Activated naive CD8-positive, alpha-beta T cell treated with anti-CD3 and anti-CD28 coated beads, Interleukin-2, amount 50 U/mL, for 24 hours (primary cell): ENCODE measurements around the gene GLO1.
"Not testable (repeated sequence)": the region's sequence is repeated elsewhere in the genome, so short reads cannot be mapped to it uniquely, and the experiment has no call there.

Source experiments
- ATAC-seq: fragments of 150-1000 bp; cut with Tn5 transposase; one replicate; pipeline ENCODE4 v1.10.0; 2021
- DNase-seq: peaks from one replicate; pipeline ENCODE4 v3.0.0; 2021
- H3K27ac Mint-ChIP-seq: one replicate; pipeline ENCODE4 v1.8.0; 2021; ENCODE audit warnings: mild to moderate bottlenecking, mixed read lengths
- H3K27me3 Mint-ChIP-seq: one replicate; pipeline ENCODE4 v1.8.0; 2021; ENCODE audit warnings: mixed read lengths
- H3K36me3 Mint-ChIP-seq: one replicate; pipeline ENCODE4 v1.8.0; 2021; ENCODE audit warnings: low read depth, mixed read lengths
- H3K4me1 Mint-ChIP-seq: one replicate; pipeline ENCODE4 v1.8.0; 2021; ENCODE audit warnings: mixed read lengths
- H3K4me3 Mint-ChIP-seq: one replicate; pipeline ENCODE4 v1.8.0; 2021; ENCODE audit warnings: mild to moderate bottlenecking, moderate library complexity, mixed read lengths
- H3K9me3 Mint-ChIP-seq: one replicate; pipeline ENCODE4 v1.8.0; 2021; ENCODE audit warnings: mixed read lengths

The GLO1 gene

DNA sequence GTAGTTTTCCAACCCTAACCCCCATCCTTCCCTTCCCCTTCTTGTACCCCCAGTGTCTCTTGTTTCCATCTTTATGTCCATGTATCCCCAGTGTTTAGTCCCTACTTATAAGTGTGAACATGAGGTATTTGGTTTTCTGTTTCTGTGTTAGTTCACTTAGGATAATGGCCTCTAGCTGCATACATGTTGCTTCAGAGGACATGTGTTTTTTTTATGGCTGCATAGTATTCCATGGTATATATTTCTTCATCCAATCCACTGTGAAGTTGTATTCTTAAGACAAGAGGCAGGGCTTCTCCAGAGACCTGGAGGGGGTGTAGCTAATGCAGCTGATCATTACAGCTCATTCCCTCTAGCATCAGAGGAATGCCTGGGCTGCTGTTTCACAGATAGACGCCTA, 16.4 kb upstream of the GLO1 start:
- ATAC-seq = no peak
- H3K27ac Mint-ChIP-seq = no peak overlapping the region
- no peaks in the 10 kb centered on the region for H3K36me3 Mint-ChIP-seq
- peaks cover 12% of the 10 kb centered on the region for H3K4me1 Mint-ChIP-seq
- H3K4me3 Mint-ChIP-seq = no peak overlapping the region
- H3K27me3 Mint-ChIP-seq = peaks cover 45% of the 10 kb centered on the region
- peaks cover 7% of the 10 kb centered on the region for H3K9me3 Mint-ChIP-seq
- no peak for DNase-seq

GRCh38 chr6:38716825-38717224, 13.9 kb upstream of the GLO1 start:
- Mint-ChIP-seq H3K4me1 (peaks cover 24% of the 10 kb centered on the region), H3K27ac (no peak overlapping the region), H3K9me3 (peaks cover 7% of the 10 kb centered on the region), H3K36me3 (no peaks in the 10 kb centered on the region), H3K4me3 (no peak overlapping the region), H3K27me3 (peaks cover 43% of the 10 kb centered on the region)
- DNase-seq (no peak), ATAC-seq (no peak)

DNA sequence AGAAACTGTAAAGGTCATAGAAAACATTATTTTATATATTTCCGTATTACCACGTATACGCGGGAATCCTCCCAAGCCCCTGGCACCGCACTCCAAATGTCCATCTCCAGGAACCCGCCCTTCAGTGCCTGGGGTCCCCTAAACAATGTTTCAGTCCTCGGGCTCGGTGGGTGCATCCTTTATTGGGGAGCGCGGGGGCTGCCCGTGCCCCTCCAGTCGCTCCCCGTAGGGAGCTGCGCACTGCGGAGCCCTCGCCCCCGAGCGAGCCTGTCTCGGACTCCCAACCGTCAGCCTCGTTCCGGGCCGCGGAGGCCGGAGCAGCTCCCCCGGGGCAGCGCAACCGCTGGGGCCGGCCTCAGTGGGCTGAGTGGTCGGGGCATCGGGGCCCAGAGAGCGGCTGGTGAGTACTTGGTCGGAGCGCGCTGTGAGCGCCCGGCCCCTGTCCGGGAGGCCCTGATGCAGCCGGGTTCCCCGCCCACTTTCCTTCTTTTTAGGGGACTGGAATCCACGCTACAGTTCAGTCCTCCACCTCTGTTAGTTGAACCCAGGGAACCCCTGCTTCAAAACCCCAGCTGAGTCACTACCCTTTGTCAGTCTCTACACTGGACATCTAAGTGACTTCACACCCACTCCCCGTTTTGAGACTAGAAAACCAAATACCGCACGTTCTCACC, 12.2 kb upstream of the GLO1 start, which contains the start of gene DNAH8:
Gene DNAH8, plus strand, starts transcription at position 296 of the 674 bp plus-strand sequence. CDS start 7,499 bp downstream, outside the sequence.
- no peaks in the 10 kb centered on the region for H3K9me3 Mint-ChIP-seq
- no peaks in the 10 kb centered on the region for H3K36me3 Mint-ChIP-seq
- H3K4me3 Mint-ChIP-seq = peak within 1 kb of the TSS; percentile 61
- peaks cover 27% of the 10 kb centered on the region for H3K4me1 Mint-ChIP-seq
- H3K27me3 Mint-ChIP-seq = peaks cover 33% of the 10 kb centered on the region
- ATAC-seq (peak; percentile 45), DNase-seq (peak; percentile 23)
- peak within 1 kb of the TSS; percentile 72 for H3K27ac Mint-ChIP-seq

- Mint-ChIP-seq H3K36me3 (no peaks in the 10 kb centered on the region), H3K27me3 (peaks cover 33% of the 10 kb centered on the region), H3K9me3 (no peaks in the 10 kb centered on the region), H3K4me3 (peak overlapping the region; percentile 61), H3K4me1 (peaks cover 27% of the 10 kb centered on the region), H3K27ac (peak overlapping the region; percentile 72)
- ATAC-seq (peak; percentile 47), DNase-seq (no peak)
These were observed 11.5 kb upstream of the GLO1 start for GRCh38 chr6:38714239-38715015.

DNA sequence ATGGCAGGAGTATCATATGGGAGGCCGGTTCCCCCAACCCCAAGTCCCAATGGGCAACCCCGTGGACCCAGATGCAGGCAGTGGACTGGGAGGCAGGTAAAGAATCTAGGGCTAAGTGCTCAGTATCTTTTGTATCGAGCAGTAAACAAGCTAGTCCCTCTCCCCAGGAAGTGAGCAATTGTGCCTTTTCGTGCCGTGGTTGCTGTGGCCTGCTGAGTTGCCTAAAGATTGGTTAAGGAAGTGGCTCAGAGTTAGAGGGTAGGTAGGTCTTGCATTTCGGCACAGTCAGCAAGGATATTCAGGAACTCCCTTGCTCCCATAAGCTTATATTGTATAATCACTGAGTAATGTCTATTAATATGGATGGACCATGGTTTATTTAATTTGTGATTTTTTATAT, 10.9 kb upstream of the GLO1 start:
- peak overlapping the region; percentile 61 for H3K4me3 Mint-ChIP-seq
- peak overlapping the region; percentile 72 for H3K27ac Mint-ChIP-seq
- ATAC-seq (peak; percentile 93), DNase-seq (peak; percentile 64)
- no peaks in the 10 kb centered on the region for H3K36me3 Mint-ChIP-seq
- H3K4me1 Mint-ChIP-seq = peaks cover 27% of the 10 kb centered on the region
- no peaks in the 10 kb centered on the region for H3K9me3 Mint-ChIP-seq
- H3K27me3 Mint-ChIP-seq = peaks cover 27% of the 10 kb centered on the region

GRCh38 chr6:38708496-38708895, 5.6 kb upstream of the GLO1 start:
- peaks cover 6% of the 10 kb centered on the region for H3K4me1 Mint-ChIP-seq
- H3K27ac Mint-ChIP-seq = no peak overlapping the region
- DNase-seq (no peak), ATAC-seq (no peak)
- no peaks in the 10 kb centered on the region for H3K36me3 Mint-ChIP-seq
- peaks cover 15% of the 10 kb centered on the region for H3K27me3 Mint-ChIP-seq
- H3K9me3 Mint-ChIP-seq = no peaks in the 10 kb centered on the region
- H3K4me3 Mint-ChIP-seq = no peak overlapping the region

DNA sequence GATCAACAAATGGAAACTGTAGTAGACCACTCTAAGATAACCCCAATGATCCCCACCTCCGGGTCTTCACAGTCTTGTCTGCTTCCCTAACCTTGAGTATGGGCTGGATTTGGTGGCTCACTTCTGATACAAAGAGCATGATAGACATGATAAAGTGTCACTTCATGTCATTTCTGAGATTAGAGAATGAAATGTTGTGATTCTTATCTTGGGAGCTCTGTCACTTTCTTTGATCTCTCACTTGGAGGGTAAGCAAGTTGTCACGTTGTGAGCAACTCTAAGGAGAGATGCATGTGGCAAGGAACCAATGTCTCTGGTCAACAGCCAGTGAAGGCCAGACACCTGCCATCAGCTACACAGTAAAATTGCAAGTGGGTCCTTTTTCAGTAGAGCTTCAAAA, 3.0 kb upstream of the GLO1 start:
- no peak for ATAC-seq
- Mint-ChIP-seq H3K4me1 (peaks cover 22% of the 10 kb centered on the region), H3K9me3 (no peaks in the 10 kb centered on the region), H3K36me3 (peaks cover 16% of the 10 kb centered on the region), H3K4me3 (no peak overlapping the region), H3K27me3 (peaks cover 13% of the 10 kb centered on the region), H3K27ac (no peak overlapping the region)
- no peak for DNase-seq

DNA sequence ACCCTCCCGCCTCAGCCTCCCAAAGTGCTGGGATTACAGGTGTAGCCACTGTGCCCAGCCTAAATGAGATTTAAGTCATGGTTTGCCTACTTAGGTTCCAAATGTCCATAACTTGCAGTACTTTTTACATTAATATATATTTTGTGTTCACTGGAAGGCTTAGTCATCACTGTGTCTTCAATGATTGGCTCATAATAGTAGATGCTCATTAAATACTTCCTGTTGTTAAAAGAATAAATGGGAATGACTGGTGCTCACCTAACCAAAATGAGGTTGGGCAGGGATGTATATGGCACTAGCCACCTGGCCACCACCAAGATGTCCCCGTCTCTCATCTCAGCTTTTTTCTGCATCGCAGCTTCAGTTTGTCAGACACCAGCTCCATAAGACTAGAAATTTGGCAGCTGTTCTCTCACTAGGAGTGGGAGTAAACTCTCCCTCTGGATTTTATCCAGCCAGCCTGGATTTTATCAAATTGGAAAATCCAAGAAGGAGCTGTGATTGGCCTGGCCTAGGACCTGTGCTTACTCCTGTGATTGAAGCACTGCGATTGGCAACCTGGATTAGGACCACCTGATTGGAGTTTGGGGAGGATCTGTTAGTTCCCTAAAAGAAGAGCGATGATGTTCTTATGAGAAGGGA, 1.1 kb upstream of the GLO1 start:
- DNase-seq (no peak), ATAC-seq (no peak)
- Mint-ChIP-seq H3K27me3 (peaks cover 9% of the 10 kb centered on the region), H3K36me3 (peaks cover 35% of the 10 kb centered on the region), H3K27ac (no peak overlapping the region), H3K4me1 (peaks cover 34% of the 10 kb centered on the region), H3K4me3 (no peak overlapping the region), H3K9me3 (peaks cover 12% of the 10 kb centered on the region)

- Mint-ChIP-seq H3K4me3 (peak overlapping the region; percentile 98), H3K36me3 (peaks cover 48% of the 10 kb centered on the region), H3K27ac (peak overlapping the region; percentile 96), H3K9me3 (peaks cover 13% of the 10 kb centered on the region), H3K27me3 (no peaks in the 10 kb centered on the region), H3K4me1 (peaks cover 47% of the 10 kb centered on the region)
- DNase-seq (no peak), ATAC-seq (no peak)
These were observed 1.4 kb downstream of the GLO1 start for GRCh38 chr6:38701551-38701950.

DNA sequence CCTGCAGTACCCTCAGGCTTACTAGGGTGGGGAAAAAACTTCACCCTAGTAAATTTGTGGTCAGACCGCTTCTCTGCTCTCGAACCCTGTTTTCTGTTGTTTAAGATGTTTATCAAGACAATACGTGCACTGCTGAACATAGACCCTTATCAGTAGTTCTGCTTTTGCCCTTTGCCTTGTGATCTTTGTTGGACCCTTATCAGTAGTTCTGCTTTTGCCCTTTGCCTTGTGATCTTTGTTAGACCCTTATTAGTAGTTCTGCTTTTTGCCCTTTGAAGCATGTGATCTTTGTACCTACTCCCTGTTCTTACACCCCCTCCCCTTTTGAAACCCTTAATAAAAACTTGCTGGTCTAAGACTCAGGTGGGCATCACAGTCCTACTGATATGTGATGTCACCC, 3.2 kb downstream of the GLO1 start:
- not testable (repeated sequence) for H3K27ac Mint-ChIP-seq, H3K4me3 Mint-ChIP-seq, ATAC-seq, H3K27me3 Mint-ChIP-seq, DNase-seq
- Mint-ChIP-seq H3K36me3 (peaks cover 62% of the 10 kb centered on the region), H3K9me3 (peaks cover 14% of the 10 kb centered on the region), H3K4me1 (peaks cover 52% of the 10 kb centered on the region)

DNA sequence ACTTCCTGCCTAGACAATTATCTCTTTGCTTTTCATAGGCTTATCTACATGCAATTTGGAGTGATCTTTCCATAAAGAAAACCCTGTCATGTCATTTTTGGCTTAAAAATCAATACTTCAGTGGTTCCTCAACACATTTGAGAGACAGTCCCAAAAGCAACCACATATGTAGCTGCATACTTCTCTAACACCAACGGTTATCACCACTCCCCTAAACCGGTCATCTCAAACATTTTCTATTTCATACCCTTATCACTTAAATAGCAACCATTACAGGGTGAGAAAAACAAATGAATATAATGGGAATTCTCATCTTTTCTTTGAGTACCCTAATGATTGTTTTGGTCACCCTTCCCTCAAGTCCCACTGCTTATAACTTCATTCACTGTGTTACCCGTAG, 5.1 kb downstream of the GLO1 start:
- H3K36me3 Mint-ChIP-seq = peaks cover 71% of the 10 kb centered on the region
- H3K27ac Mint-ChIP-seq = no peak overlapping the region
- H3K9me3 Mint-ChIP-seq = peaks cover 21% of the 10 kb centered on the region
- H3K4me3 Mint-ChIP-seq = no peak overlapping the region
- ATAC-seq (no peak), DNase-seq (no peak)
- peaks cover 48% of the 10 kb centered on the region for H3K4me1 Mint-ChIP-seq
- no peaks in the 10 kb centered on the region for H3K27me3 Mint-ChIP-seq

- no peak for DNase-seq
- Mint-ChIP-seq H3K9me3 (peaks cover 21% of the 10 kb centered on the region), H3K27me3 (no peaks in the 10 kb centered on the region), H3K4me1 (peaks cover 36% of the 10 kb centered on the region), H3K27ac (no peak overlapping the region), H3K36me3 (peaks cover 65% of the 10 kb centered on the region), H3K4me3 (no peak overlapping the region)
- ATAC-seq = no peak
These were observed 6.6 kb downstream of the GLO1 start for GRCh38 chr6:38696345-38696744.

GRCh38 chr6:38695933-38696332, 7.0 kb downstream of the GLO1 start:
- Mint-ChIP-seq H3K36me3 (peaks cover 61% of the 10 kb centered on the region), H3K4me1 (peaks cover 33% of the 10 kb centered on the region), H3K27me3 (no peaks in the 10 kb centered on the region), H3K4me3 (no peak overlapping the region), H3K9me3 (peaks cover 21% of the 10 kb centered on the region), H3K27ac (no peak overlapping the region)
- DNase-seq (no peak), ATAC-seq (no peak)

- H3K27me3 Mint-ChIP-seq = no peaks in the 10 kb centered on the region
- ATAC-seq = no peak
- no peak overlapping the region for H3K4me3 Mint-ChIP-seq
- peaks cover 20% of the 10 kb centered on the region for H3K9me3 Mint-ChIP-seq
- H3K27ac Mint-ChIP-seq = no peak overlapping the region
- DNase-seq = no peak
- H3K36me3 Mint-ChIP-seq = peaks cover 56% of the 10 kb centered on the region
- H3K4me1 Mint-ChIP-seq = peaks cover 31% of the 10 kb centered on the region
These were observed 7.6 kb downstream of the GLO1 start for GRCh38 chr6:38695227-38695900.
